SU-DHL-6 (cell line): ENCODE data around the gene CISTR.

Experiments used
- EZH2phosphoT487 ChIP-seq: fragments of 200-600 bp; sonication (generic), shearing (Covaris generic); conservative IDR thresholded peaks from 2 replicates; pipeline ENCODE4 v1.6.1; 2018; ENCODE audit warnings: mild to moderate bottlenecking, antibody characterized with exemption, low read length, moderate library complexity, mixed read lengths
- TF ChIP-seq, protein P1 (sequence below): fragments of 200-600 bp; sonication (generic); IDR thresholded peaks from one replicate; pipeline ENCODE4 v1.5.1; 2017; ENCODE audit warnings: antibody characterized with exemption, mild to moderate bottlenecking, low read length, moderate library complexity; ENCODE audit not compliant: insufficient read depth, poor library complexity, severe bottlenecking

DNA sequence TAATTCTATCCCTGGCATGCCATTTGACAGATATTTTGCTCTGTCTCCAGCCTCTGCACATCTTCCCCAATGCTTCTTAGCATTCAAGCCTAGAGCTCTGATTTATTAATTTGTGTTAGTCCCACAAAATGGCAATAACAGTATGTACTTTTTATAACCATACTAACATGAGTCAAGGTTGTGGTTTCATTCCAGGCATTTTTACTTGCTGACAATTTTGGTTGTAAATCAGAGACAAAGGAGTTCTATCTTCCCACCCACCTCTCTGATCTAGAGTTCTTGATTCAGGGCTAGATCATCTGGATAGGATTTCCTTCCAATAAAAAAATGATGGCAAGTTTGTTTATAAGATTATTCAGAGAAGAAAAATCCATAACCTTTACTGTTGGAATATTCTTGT lies 18.5 kb upstream of the CISTR start:
- TF ChIP-seq, protein P1, sequence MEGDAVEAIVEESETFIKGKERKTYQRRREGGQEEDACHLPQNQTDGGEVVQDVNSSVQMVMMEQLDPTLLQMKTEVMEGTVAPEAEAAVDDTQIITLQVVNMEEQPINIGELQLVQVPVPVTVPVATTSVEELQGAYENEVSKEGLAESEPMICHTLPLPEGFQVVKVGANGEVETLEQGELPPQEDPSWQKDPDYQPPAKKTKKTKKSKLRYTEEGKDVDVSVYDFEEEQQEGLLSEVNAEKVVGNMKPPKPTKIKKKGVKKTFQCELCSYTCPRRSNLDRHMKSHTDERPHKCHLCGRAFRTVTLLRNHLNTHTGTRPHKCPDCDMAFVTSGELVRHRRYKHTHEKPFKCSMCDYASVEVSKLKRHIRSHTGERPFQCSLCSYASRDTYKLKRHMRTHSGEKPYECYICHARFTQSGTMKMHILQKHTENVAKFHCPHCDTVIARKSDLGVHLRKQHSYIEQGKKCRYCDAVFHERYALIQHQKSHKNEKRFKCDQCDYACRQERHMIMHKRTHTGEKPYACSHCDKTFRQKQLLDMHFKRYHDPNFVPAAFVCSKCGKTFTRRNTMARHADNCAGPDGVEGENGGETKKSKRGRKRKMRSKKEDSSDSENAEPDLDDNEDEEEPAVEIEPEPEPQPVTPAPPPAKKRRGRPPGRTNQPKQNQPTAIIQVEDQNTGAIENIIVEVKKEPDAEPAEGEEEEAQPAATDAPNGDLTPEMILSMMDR: no peak
- no peak for TF ChIP-seq EZH2phosphoT487
